Hepatocyte (in vitro differentiated cells): ENCODE results near the gene MYH7B. TPM values are rescaled to one million over a fixed set of nuclear protein-coding genes. Genes with fewer than 3 reads are reported as not detected.

Experiments
- DNase-seq: peaks from one replicate; pipeline ENCODE4 v3.0.0-alpha.2; 2016; ENCODE audit warnings: low spot score
- H2AFZ ChIP-seq: fragments of 200-600 bp; sonication (generic); 2 replicates; pipeline ENCODE4 v1.6.0; 2016; ENCODE audit warnings: antibody characterized with exemption, mild to moderate bottlenecking
- H3K27ac ChIP-seq: fragments of 200-600 bp; sonication (generic); 2 replicates; pipeline ENCODE4 v1.5.1; 2016; ENCODE audit warnings: mild to moderate bottlenecking
- H3K27me3 ChIP-seq: fragments of 200-600 bp; sonication (generic); 2 replicates; pipeline ENCODE4 v1.6.1; 2016
- H3K36me3 ChIP-seq: fragments of 200-600 bp; sonication (generic); replicated peaks from 2 replicates; pipeline ENCODE4 v1.5.1; 2016; ENCODE audit warnings: low read depth; ENCODE audit not compliant: insufficient read depth
- H3K4me1 ChIP-seq: fragments of 200-600 bp; sonication (generic); 2 replicates; pipeline ENCODE4 v1.5.1; 2016; ENCODE audit warnings: mild to moderate bottlenecking, moderate library complexity; ENCODE audit not compliant: insufficient read depth
- H3K4me2 ChIP-seq: fragments of 200-600 bp; sonication (generic); 2 replicates; pipeline ENCODE4 v1.6.0; 2016
- H3K4me3 ChIP-seq: fragments of 200-600 bp; sonication (generic); 2 replicates; pipeline ENCODE4 v1.5.1; 2016; ENCODE audit warnings: mild to moderate bottlenecking
- H3K79me2 ChIP-seq: fragments of 200-600 bp; sonication (generic); 2 replicates; pipeline ENCODE4 v1.6.0; 2017; ENCODE audit warnings: mild to moderate bottlenecking
- H3K9me2 ChIP-seq: fragments of 200-600 bp; sonication (generic); replicated peaks from 2 replicates; pipeline ENCODE4 v1.6.0; 2017; ENCODE audit warnings: mild to moderate bottlenecking; ENCODE audit not compliant: insufficient read depth
- H3K9me3 ChIP-seq: fragments of 200-600 bp; sonication (generic); 2 replicates; pipeline ENCODE4 v1.5.1; 2016; ENCODE audit warnings: low read depth, mild to moderate bottlenecking
- H4K20me1 ChIP-seq: fragments of 200-600 bp; sonication (generic); 2 replicates; pipeline ENCODE4 v1.6.0; 2016; ENCODE audit warnings: mild to moderate bottlenecking; ENCODE audit not compliant: insufficient read depth, poor library complexity, severe bottlenecking
- EZH2 ChIP-seq: fragments of 200-600 bp; sonication (generic); IDR thresholded peaks from 2 replicates; pipeline ENCODE4 v1.6.1; 2016; ENCODE audit warnings: antibody characterized with exemption, mild to moderate bottlenecking, borderline replicate concordance
- EZH2phosphoT487 ChIP-seq: fragments of 200-600 bp; sonication (generic); IDR thresholded peaks from one replicate; pipeline ENCODE4 v1.6.1; 2018; ENCODE audit warnings: antibody characterized with exemption, mild to moderate bottlenecking, low read depth, moderate library complexity; ENCODE audit not compliant: unreplicated experiment, severe bottlenecking
- WGBS: methylation state at CpG from one replicate; pipeline ENCODE4 v1.1.6; 2016; ENCODE audit warnings: low lambda C conversion rate; ENCODE audit errors: missing lambda C conversion rate; 5-methylcytosine and 5-hydroxymethylcytosine counted together
- polyA plus RNA-seq: library from polyadenylated mRNA; unstranded; fragments of >200 nt; fragmentation: Nextera tagmentation; extraction: Ambion mirVana; gene quantifications from 2 replicates; pipeline ENCODE4 v1.2.1, GENCODE V29; 2016
- total RNA-seq: library from RNA; depleted of rRNA; stranded (reverse); fragments of >200 nt; gene quantifications from 2 replicates; pipeline ENCODE4 v1.2.3, GENCODE V29; 2014
- TF ChIP-seq, protein P1 (sequence below): fragments of 200-600 bp; sonication (generic); IDR thresholded peaks from 2 replicates; pipeline ENCODE4 v1.5.1; 2016; ENCODE audit warnings: antibody characterized with exemption, mild to moderate bottlenecking; ENCODE audit not compliant: poor library complexity

MYH7B gene
- total and polyA plus RNA-seq, 2 experiments from 2014 or later, result 0.07 to 0.42 TPM

- TF ChIP-seq EZH2phosphoT487 (no peak), EZH2 (no peak)
- TF ChIP-seq, protein P1, sequence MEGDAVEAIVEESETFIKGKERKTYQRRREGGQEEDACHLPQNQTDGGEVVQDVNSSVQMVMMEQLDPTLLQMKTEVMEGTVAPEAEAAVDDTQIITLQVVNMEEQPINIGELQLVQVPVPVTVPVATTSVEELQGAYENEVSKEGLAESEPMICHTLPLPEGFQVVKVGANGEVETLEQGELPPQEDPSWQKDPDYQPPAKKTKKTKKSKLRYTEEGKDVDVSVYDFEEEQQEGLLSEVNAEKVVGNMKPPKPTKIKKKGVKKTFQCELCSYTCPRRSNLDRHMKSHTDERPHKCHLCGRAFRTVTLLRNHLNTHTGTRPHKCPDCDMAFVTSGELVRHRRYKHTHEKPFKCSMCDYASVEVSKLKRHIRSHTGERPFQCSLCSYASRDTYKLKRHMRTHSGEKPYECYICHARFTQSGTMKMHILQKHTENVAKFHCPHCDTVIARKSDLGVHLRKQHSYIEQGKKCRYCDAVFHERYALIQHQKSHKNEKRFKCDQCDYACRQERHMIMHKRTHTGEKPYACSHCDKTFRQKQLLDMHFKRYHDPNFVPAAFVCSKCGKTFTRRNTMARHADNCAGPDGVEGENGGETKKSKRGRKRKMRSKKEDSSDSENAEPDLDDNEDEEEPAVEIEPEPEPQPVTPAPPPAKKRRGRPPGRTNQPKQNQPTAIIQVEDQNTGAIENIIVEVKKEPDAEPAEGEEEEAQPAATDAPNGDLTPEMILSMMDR, result no peak
- H3K9me2 ChIP-seq, result no peaks in the 10 kb centered on the region
- H3K9me3 ChIP-seq, result no peaks in the 10 kb centered on the region
- no peaks in the 10 kb centered on the region for H3K27me3 ChIP-seq
- H3K36me3 ChIP-seq, result no peaks in the 10 kb centered on the region
- DNase-seq, result no peak
- no peak overlapping the region for H3K4me2 ChIP-seq
- WGBS, result 85% methylated on average over 8 of the region's 8 CpGs
- no peak overlapping the region for H2AFZ ChIP-seq
- H3K27ac ChIP-seq, result no peak overlapping the region
- peaks cover 11% of the 10 kb centered on the region for H3K4me1 ChIP-seq
- no peak overlapping the region for H3K4me3 ChIP-seq
- peaks cover 8% of the 10 kb centered on the region for H3K79me2 ChIP-seq
- no peaks in the 10 kb centered on the region for H4K20me1 ChIP-seq
Measured at GRCh38 chr20:34951652-34952051, 4.0 kb upstream of the MYH7B start.

GRCh38 chr20:34952671-34953070, 3.0 kb upstream of the MYH7B start:
- no peak overlapping the region for H3K4me3 ChIP-seq
- no peaks in the 10 kb centered on the region for H3K9me3 ChIP-seq
- H3K27me3 ChIP-seq, result no peaks in the 10 kb centered on the region
- H3K36me3 ChIP-seq, result no peaks in the 10 kb centered on the region
- H3K27ac ChIP-seq, result no peak overlapping the region
- 85% methylated on average over 5 of the region's 5 CpGs for WGBS
- no peaks in the 10 kb centered on the region for H3K9me2 ChIP-seq
- H2AFZ ChIP-seq, result no peak overlapping the region
- H4K20me1 ChIP-seq, result no peaks in the 10 kb centered on the region
- H3K4me1 ChIP-seq, result peaks cover 11% of the 10 kb centered on the region
- peaks cover 8% of the 10 kb centered on the region for H3K79me2 ChIP-seq
- DNase-seq, result no peak
- no peak overlapping the region for H3K4me2 ChIP-seq
- TF ChIP-seq EZH2 (no peak), EZH2phosphoT487 (no peak)
- TF ChIP-seq, protein P1, result no peak

DNA sequence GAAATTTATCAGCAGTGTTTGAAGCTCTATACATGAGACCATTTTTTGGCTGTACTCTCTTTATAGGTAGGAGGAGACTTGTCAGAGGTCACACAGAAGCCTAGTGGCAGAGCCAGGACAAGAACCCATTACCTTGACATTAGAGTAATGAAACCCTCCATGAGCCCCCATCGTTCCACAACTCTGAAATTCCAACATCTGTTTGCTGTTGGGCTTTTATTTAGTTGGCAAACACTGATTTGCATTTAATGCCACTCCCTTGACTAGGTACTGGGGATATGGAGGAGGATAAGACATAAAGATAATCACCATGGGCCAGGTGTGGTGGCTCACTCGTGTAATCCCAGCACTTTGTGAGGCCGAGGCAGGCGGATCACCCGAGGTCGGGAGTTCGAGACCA, 1.7 kb upstream of the MYH7B start:
- Histone ChIP-seq H3K4me2 (no peak overlapping the region), H3K27ac (no peak overlapping the region)
- 90% methylated on average over 7 of the region's 7 CpGs for WGBS

GRCh38 chr20:34954904-34955230, 801 bp upstream of the MYH7B start:
- Histone ChIP-seq H3K27ac (peak overlapping the region; percentile 88), H3K4me3 (peak overlapping the region; percentile 53), H3K9me3 (no peaks in the 10 kb centered on the region), H3K36me3 (no peaks in the 10 kb centered on the region), H4K20me1 (no peaks in the 10 kb centered on the region), H3K27me3 (no peaks in the 10 kb centered on the region), H2AFZ (peak overlapping the region; percentile 73), H3K4me1 (peaks cover 11% of the 10 kb centered on the region), H3K79me2 (peaks cover 8% of the 10 kb centered on the region), H3K9me2 (no peaks in the 10 kb centered on the region), H3K4me2 (peak overlapping the region; percentile 88)
- DNase-seq, result peak; percentile 28
- TF ChIP-seq EZH2, result no peak
- no peak for TF ChIP-seq EZH2phosphoT487
- TF ChIP-seq, protein P1, result no peak
- 27% methylated on average over 13 of the region's 13 CpGs for WGBS

More for the DNA sequence above, 1.7 kb upstream of the MYH7B start:
- H3K36me3 ChIP-seq, result no peaks in the 10 kb centered on the region
- no peak overlapping the region for H3K4me3 ChIP-seq
- H3K27me3 ChIP-seq, result no peaks in the 10 kb centered on the region
- DNase-seq, result no peak
- H3K79me2 ChIP-seq, result peaks cover 8% of the 10 kb centered on the region
- no peak for TF ChIP-seq EZH2phosphoT487
- TF ChIP-seq, protein P1, result no peak
- no peak for TF ChIP-seq EZH2
- no peaks in the 10 kb centered on the region for H3K9me2 ChIP-seq
- H4K20me1 ChIP-seq, result no peaks in the 10 kb centered on the region
- no peak overlapping the region for H2AFZ ChIP-seq
- H3K4me1 ChIP-seq, result peaks cover 11% of the 10 kb centered on the region
- no peaks in the 10 kb centered on the region for H3K9me3 ChIP-seq
